GM19324 (cell line): ENCODE measurements around the gene APBA1.
"Not testable (repeated sequence)": the region's sequence is repeated elsewhere in the genome, so short reads cannot be mapped to it uniquely, and the experiment has no call there.

Experiments used
- ATAC-seq: cut with Tn5 transposase; IDR thresholded peaks from one replicate; pipeline ENCODE4 v1.9.1; 2021; ENCODE audit warnings: mild to moderate bottlenecking, moderate library complexity; ENCODE audit not compliant: unreplicated experiment, low FRiP score

Gene APBA1

GRCh38 chr9:69456201-69456600 is 216.0 kb downstream of the APBA1 start:
- ATAC-seq, result no peak

GRCh38 chr9:69455311-69455710 is 216.9 kb downstream of the APBA1 start:
- ATAC-seq, result no peak

DNA sequence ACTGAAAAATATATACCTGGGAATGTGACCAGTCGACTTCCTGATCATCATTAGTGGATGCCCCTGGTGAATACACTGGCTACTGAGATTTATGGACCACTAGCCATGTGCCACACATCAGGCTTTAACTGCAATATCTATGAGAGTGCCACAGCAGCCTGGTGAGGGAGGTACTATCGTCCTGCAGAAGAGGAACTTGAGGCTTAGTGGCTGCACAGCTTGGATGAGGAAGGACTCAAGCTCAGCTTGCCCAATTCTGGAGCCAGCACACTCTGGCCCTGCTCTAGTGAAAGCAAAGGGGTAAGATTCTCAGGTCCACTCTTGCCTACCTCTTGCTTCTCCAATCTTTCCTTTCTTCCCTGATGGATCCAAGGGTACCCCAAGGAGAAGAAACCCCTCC is 217.8 kb downstream of the APBA1 start:
- no peak for ATAC-seq

DNA sequence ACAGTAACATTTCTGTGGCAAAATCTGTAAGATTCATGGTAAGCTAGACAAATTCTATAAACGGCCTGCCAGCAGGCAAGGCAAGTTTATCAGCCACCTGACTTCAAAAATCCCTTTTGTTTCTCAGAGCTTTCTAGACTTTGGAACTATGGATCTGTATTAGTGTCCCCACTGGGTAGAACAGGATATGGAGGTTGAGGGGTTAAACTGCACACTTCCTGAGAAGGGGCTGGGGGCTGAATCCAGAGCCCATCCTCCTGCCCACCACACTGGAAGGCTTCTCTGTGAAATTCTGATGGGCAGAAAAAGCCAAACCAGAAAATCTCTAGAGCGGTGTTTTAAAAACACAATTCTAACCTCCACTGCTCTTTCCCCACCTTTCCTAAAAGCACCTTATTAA is 218.4 kb downstream of the APBA1 start:
- no peak for ATAC-seq

- no peak for ATAC-seq
Measured at GRCh38 chr9:69452110-69452782, 219.9 kb downstream of the APBA1 start.

- no peak for ATAC-seq
Measured at GRCh38 chr9:69446496-69446895, 225.7 kb downstream of the APBA1 start.

GRCh38 chr9:69445251-69445650 is 226.9 kb downstream of the APBA1 start:
- ATAC-seq, result no peak

DNA sequence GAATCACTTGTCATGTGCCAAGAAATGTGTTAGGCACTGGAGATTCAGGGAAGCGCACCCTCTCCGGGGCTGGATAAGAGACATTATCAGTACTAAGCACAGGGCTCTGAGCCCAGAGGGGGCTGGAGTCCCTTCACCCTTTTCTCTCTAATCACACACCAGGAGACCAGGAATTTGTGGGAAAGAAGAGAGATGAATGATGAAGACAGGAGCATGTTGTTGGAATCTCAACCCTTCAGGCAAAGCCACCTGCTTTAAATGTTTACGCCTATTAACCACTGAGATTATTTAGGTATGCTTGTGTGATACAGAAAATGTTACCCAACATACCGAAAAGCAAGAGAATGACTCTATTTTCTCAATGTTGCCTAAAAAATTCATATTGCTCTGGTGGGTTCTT is 227.4 kb downstream of the APBA1 start:
- ATAC-seq, result no peak

- ATAC-seq, result no peak
Measured at GRCh38 chr9:69444021-69444420, 228.2 kb downstream of the APBA1 start.

DNA sequence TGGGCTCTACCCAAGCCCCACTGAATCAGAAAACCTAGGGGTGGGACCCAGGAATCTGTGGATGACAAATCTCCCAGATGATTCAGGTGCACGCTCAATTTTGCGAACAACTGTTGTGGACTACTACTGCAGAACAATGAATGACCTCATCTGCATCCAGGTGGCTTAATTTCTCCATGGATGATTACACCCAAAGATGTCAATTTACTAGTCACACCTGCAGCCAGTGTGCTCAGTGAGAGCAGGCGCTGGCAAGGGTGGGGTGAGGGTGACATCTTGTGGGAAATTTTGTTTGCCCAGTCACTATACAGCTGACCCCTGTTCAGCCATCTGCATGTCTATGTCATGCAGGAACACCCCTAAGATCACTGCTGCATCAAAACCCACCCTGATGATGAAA is 229.0 kb downstream of the APBA1 start:
- no peak for ATAC-seq

DNA sequence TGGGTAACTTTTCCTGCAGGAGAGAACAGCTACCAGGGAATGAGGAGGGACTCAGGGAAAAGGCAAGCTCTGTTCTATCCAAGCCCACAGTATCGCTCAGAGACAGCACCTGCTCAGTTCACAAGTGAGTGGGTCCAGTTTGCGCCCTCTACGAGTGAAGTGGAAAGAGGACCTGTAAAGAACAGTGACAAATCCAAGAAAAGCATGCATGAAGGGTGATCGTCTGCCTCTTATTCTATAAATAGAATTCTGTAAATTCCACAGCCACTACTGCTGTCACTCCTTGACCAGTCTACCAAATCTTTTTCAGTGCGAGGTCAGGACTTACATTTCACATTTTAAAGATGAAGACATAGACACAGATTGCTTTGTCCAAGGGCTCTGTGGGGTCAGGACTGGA is 229.7 kb downstream of the APBA1 start:
- no peak for ATAC-seq

DNA sequence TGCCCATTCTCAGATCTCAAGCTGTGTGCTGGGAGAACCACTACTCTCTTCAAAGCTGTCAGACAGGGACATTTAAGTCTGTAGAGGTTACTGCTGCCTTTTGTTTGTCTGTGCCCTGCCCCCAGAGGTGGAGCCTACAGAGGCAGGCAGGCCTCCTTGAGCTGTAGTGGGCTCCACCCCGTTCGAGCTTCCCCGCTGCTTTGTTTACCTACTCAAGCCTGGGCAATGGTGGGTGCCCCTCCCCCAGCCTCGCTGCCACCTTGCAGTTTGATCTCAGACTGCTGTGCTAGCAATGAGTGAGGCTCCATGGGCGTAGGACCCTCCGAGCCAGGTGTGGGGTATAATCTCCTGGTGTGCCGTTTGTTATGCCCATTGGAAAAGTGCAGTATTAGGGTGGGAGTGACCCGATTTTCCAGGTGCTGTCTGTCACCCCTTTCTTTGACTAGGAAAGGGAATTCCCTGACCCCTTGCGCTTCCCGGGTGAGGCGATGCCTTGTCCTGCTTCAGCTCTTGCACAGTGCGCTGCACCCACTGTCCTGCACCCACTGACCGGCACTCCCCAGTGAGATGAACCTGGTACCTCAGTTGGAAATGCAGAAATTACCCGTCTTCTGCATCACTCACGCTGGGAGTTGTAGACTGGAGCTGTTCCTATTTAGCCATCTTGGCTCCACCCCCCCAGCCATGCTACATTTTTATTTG is 231.8 kb downstream of the APBA1 start:
- ATAC-seq, result not testable (repeated sequence)

- ATAC-seq, result not testable (repeated sequence)
Measured at GRCh38 chr9:69439654-69440053, 232.5 kb downstream of the APBA1 start.

DNA sequence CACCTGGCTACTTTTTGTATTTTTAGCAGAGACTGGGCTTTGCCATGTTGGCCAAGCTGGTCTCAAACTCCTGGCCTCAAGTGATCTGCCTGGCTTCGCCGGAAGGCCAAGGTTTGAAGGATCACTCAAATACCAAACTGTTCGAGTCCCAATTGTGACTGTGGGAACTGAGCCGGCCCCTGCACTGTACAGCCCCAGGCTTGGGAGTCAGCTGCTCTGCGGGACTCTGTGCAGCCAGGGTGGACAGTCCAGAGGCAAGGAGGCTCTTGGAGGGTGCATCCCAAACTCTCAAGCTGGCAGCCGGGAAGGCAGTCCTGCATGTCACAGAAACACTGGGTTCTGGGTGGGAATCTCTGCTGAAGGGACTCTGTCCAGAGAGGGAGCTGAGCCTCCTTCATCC is 238.2 kb downstream of the APBA1 start:
- ATAC-seq, result no peak

- ATAC-seq, result no peak
Measured at GRCh38 chr9:69433392-69433791, 238.8 kb downstream of the APBA1 start.

GRCh38 chr9:69432623-69433022 is 239.5 kb downstream of the APBA1 start:
- no peak for ATAC-seq

GRCh38 chr9:69431777-69432176 is 240.4 kb downstream of the APBA1 start:
- ATAC-seq, result no peak

DNA sequence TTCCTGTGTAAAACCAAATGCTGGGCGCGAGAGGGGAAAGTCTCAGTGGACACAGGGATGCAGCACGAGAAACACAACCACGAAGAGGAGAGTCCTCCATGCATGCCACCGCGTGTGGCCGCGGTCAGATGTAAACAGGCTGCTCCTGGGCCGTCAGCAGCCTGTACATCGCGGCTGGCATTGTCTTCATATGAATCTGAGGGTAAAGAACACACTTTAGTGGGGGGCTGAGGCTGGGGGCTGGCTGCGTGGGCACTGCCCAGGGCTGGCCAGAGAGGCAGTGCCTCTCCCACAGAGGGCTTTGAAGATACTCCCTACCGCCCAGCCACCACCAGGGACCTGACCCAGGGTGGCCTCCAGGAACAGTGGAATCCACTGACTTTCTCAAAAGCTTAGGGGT is 241.0 kb downstream of the APBA1 start:
- no peak for ATAC-seq

- ATAC-seq, result no peak
Measured at GRCh38 chr9:69430206-69430605, 242.0 kb downstream of the APBA1 start.

DNA sequence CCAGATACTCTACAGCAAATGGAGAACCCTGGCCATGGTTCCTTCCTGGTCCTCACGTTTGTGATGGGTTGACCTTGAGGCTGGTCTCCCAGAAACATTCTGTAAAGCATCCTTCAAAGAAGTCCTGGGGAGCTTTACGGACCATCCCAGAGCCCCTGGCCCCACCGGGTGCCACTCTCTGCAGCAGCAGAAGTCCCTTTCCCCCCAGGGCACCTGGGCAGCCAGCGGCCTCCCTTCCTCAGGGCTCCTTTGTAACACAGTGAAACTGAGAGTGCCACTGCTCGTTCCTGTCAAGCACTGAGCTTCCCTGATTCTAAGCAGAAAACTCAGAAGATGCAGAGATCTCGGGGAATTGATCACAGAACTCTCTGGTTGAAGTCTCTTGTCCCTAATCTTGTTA is 242.9 kb downstream of the APBA1 start:
- ATAC-seq, result no peak

- ATAC-seq, result no peak
Measured at GRCh38 chr9:69428017-69428785, 244.0 kb downstream of the APBA1 start.

- ATAC-seq, result no peak
Measured at GRCh38 chr9:69427286-69427685, 244.9 kb downstream of the APBA1 start.
